PC-3 (cell line): ENCODE data around the gene NANOS3.

ENCODE experiments used
- CTCF ChIP-seq: fragments of 300-600 bp; sonication (generic); conservative IDR thresholded peaks from 2 replicates; pipeline ENCODE4 v1.5.1; 2017; ENCODE audit warnings: antibody characterized with exemption, low read depth, mild to moderate bottlenecking, low read length
- EZH2 ChIP-seq: fragments of 300-600 bp; sonication (generic); IDR thresholded peaks from one replicate; pipeline ENCODE4 v1.6.1; 2017; ENCODE audit warnings: antibody characterized with exemption, mild to moderate bottlenecking, low read length; ENCODE audit not compliant: unreplicated experiment
- EZH2phosphoT487 ChIP-seq: fragments of 300-600 bp; sonication (generic); IDR thresholded peaks from 2 replicates; pipeline ENCODE4 v1.6.1; 2018; ENCODE audit warnings: mild to moderate bottlenecking, antibody characterized with exemption, low read length, borderline replicate concordance

- no peak for TF ChIP-seq EZH2
- TF ChIP-seq CTCF: no peak
- no peak for TF ChIP-seq EZH2phosphoT487
These were observed 53.0 kb downstream of the NANOS3 start for GRCh38 chr19:13929956-13930355.
